C4-2B (cell line): ENCODE results near the gene SETD4.

Source experiments
- CTCF ChIP-seq: fragments of 450-650 bp; conservative IDR thresholded peaks from 2 replicates; pipeline ENCODE4 v1.5.1; 2017; ENCODE audit warnings: mild to moderate bottlenecking
- ZFX ChIP-seq: fragments of 450-650 bp; IDR thresholded peaks from 2 replicates; pipeline ENCODE4 v1.6.1; 2017

- TF ChIP-seq CTCF: no peak
- no peak for TF ChIP-seq ZFX
These were observed 16.7 kb upstream of the SETD4 start for GRCh38 chr21:36076878-36077655.
